ENCODE data around the gene DOCK2. TPM values are rescaled to one million over a fixed set of nuclear protein-coding genes. Genes with fewer than 3 reads are reported as not detected.

The DOCK2 gene
- polyA plus RNA-seq, 1 experiment, result 2.0 TPM

GRCh38 chr5:170097934-170098333, 460.9 kb downstream of the DOCK2 start:
- 0 out of 2 replicates have a peak, but pooled peaks cover 1% of the 10 kb centered on the region for H3K27me3 ChIP-seq (ENCODE audit: control insufficient read depth, insufficient read depth, low read length)
- H3K4me3 ChIP-seq (ENCODE audit: low read depth, low read length), result no peak overlapping the region
- POLR2A ChIA-PET, result no interaction called here
- TF ChIP-seq CTCF (IDR thresholded peaks at IDR 0.05; ENCODE audit: insufficient read depth, low read depth, low read length), result no peak
- CTCF ChIA-PET, result interaction anchor here (0.6 to 2.2 kb wide), 4 partner anchors 22 to 337 kb away, joined by 3 to 8 read pairs (median 3); no protein-coding TSS in a partner anchor
- no peaks in the 10 kb centered on the region for H3K36me3 ChIP-seq (ENCODE audit: control insufficient read depth, insufficient read depth, low read length)
- DNase-seq (ENCODE audit: low read depth), result no peak

GRCh38 chr5:170100066-170100943, 463.2 kb downstream of the DOCK2 start:
- CTCF ChIA-PET, result interaction anchor here (0.7 to 4.0 kb wide), 22 partner anchors 10 to 325 kb away, joined by 3 to 79 read pairs (median 4); no protein-coding TSS in a partner anchor
- Histone ChIP-seq H3K36me3 (ENCODE audit: control insufficient read depth, insufficient read depth, low read length) (no peaks in the 10 kb centered on the region), H3K4me3 (ENCODE audit: low read depth, low read length) (no peak overlapping the region), H3K27me3 (ENCODE audit: control insufficient read depth, insufficient read depth, low read length) (0 out of 2 replicates have a peak, but pooled peaks cover 1% of the 10 kb centered on the region)
- TF ChIP-seq CTCF (IDR thresholded peaks at IDR 0.05; ENCODE audit: insufficient read depth, low read depth, low read length), result peak; percentile 68
- DNase-seq (ENCODE audit: low read depth), result peak; percentile 15
- POLR2A ChIA-PET, result no interaction called here

- CTCF ChIA-PET, result interaction anchor here (1.3 to 4.0 kb wide), 2 partner anchors 80 to 82 kb away, joined by 3 to 79 read pairs; no protein-coding TSS in a partner anchor
- TF ChIP-seq CTCF (IDR thresholded peaks at IDR 0.05; ENCODE audit: insufficient read depth, low read depth, low read length), result no peak
- H3K36me3 ChIP-seq (ENCODE audit: control insufficient read depth, insufficient read depth, low read length), result no peaks in the 10 kb centered on the region
- DNase-seq (ENCODE audit: low read depth), result no peak
- no peaks in the 10 kb centered on the region for H3K27me3 ChIP-seq (ENCODE audit: control insufficient read depth, insufficient read depth, low read length)
- POLR2A ChIA-PET, result no interaction called here
- H3K4me3 ChIP-seq (ENCODE audit: low read depth, low read length), result no peak overlapping the region
Measured at GRCh38 chr5:170103447-170103846, 466.4 kb downstream of the DOCK2 start.

- POLR2A ChIA-PET, result no interaction called here
- DNase-seq (ENCODE audit: low read depth), result no peak
- no peak overlapping the region for H3K4me3 ChIP-seq (ENCODE audit: low read depth, low read length)
- H3K36me3 ChIP-seq (ENCODE audit: control insufficient read depth, insufficient read depth, low read length), result no peaks in the 10 kb centered on the region
- TF ChIP-seq CTCF (IDR thresholded peaks at IDR 0.05; ENCODE audit: insufficient read depth, low read depth, low read length), result no peak
- CTCF ChIA-PET, result interaction anchor here (0.9 to 1.3 kb wide), 2 partner anchors 80 to 81 kb away, joined by 3 read pairs; no protein-coding TSS in a partner anchor
- H3K27me3 ChIP-seq (ENCODE audit: control insufficient read depth, insufficient read depth, low read length), result no peaks in the 10 kb centered on the region
Measured at GRCh38 chr5:170104299-170104698, 467.2 kb downstream of the DOCK2 start.

GRCh38 chr5:170104710-170105109, 467.6 kb downstream of the DOCK2 start:
- Histone ChIP-seq H3K36me3 (ENCODE audit: control insufficient read depth, insufficient read depth, low read length) (no peaks in the 10 kb centered on the region), H3K27me3 (ENCODE audit: control insufficient read depth, insufficient read depth, low read length) (no peaks in the 10 kb centered on the region), H3K4me3 (ENCODE audit: low read depth, low read length) (no peak overlapping the region)
- POLR2A ChIA-PET, result no interaction called here
- TF ChIP-seq CTCF (IDR thresholded peaks at IDR 0.05; ENCODE audit: insufficient read depth, low read depth, low read length), result no peak
- DNase-seq (ENCODE audit: low read depth), result no peak
- CTCF ChIA-PET, result interaction anchor here (0.9 to 1.3 kb wide), 2 partner anchors 79 to 81 kb away, joined by 3 read pairs; no protein-coding TSS in a partner anchor
